ENCODE measurements around the gene OR51I1. TPM values are rescaled to one million over a fixed set of nuclear protein-coding genes. Genes with fewer than 3 reads are reported as not detected.

The OR51I1 gene, protein sequence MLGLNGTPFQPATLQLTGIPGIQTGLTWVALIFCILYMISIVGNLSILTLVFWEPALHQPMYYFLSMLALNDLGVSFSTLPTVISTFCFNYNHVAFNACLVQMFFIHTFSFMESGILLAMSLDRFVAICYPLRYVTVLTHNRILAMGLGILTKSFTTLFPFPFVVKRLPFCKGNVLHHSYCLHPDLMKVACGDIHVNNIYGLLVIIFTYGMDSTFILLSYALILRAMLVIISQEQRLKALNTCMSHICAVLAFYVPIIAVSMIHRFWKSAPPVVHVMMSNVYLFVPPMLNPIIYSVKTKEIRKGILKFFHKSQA
- total RNA-seq (1 to 10 TPM in 1 of 2 donors, under 1 TPM in 1; 0.74 to 1.1 TPM), polyA plus RNA-seq (ENCODE audit: insufficient read depth, low read depth, low replicate concordance) (not detected)
- long read RNA-seq, donor 1, result 0 reads
- long read RNA-seq, donor 2, result 0 reads

DNA sequence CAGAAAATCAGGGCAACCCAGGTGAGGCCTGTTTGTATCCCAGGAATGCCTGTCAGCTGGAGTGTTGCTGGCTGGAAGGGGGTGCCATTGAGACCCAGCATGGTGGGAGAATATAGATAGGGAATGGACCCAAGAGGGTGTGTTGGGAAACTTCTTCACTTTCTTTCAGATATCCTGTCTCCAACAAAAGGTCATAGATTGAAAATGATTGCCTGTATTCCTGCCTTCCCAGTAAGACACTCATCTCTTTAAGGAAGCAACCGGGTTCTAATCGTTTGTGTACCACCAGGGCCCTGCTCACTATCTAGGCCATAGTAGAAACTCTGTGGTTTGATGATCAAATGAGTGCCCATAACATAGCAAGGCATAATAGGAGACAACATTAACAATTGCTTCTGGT is at the start of gene OR51I1:
Gene OR51I1, minus strand, starts transcription at position 101 of the 400 bp plus-strand sequence. Its CDS starts 0 bp downstream, at position 101.
- DNase-seq, result no peak
- Histone ChIP-seq H3K4me1 (no peaks in the 10 kb centered on the region), H3K9me3 (no peaks in the 10 kb centered on the region), H3K36me3 (ENCODE audit: low read depth, missing control alignments) (no peaks in the 10 kb centered on the region), H3K27me3 (no peaks in the 10 kb centered on the region), H3K4me3 (no peak within 1 kb of the TSS), H3K27ac (no peak within 1 kb of the TSS)
- intact Hi-C loops (cut with DNase I; ENCODE audit: low total_unique reads), result no loop called here
- 41 to 50% methylated on average over 2 of the region's 2 CpGs for WGBS, 2 donors
- TF ChIP-seq POLR2A (IDR thresholded peaks at IDR 0.05), result no peak
- TF ChIP-seq, protein P1, sequence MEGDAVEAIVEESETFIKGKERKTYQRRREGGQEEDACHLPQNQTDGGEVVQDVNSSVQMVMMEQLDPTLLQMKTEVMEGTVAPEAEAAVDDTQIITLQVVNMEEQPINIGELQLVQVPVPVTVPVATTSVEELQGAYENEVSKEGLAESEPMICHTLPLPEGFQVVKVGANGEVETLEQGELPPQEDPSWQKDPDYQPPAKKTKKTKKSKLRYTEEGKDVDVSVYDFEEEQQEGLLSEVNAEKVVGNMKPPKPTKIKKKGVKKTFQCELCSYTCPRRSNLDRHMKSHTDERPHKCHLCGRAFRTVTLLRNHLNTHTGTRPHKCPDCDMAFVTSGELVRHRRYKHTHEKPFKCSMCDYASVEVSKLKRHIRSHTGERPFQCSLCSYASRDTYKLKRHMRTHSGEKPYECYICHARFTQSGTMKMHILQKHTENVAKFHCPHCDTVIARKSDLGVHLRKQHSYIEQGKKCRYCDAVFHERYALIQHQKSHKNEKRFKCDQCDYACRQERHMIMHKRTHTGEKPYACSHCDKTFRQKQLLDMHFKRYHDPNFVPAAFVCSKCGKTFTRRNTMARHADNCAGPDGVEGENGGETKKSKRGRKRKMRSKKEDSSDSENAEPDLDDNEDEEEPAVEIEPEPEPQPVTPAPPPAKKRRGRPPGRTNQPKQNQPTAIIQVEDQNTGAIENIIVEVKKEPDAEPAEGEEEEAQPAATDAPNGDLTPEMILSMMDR (IDR thresholded peaks at IDR 0.05), result no peak

DNA sequence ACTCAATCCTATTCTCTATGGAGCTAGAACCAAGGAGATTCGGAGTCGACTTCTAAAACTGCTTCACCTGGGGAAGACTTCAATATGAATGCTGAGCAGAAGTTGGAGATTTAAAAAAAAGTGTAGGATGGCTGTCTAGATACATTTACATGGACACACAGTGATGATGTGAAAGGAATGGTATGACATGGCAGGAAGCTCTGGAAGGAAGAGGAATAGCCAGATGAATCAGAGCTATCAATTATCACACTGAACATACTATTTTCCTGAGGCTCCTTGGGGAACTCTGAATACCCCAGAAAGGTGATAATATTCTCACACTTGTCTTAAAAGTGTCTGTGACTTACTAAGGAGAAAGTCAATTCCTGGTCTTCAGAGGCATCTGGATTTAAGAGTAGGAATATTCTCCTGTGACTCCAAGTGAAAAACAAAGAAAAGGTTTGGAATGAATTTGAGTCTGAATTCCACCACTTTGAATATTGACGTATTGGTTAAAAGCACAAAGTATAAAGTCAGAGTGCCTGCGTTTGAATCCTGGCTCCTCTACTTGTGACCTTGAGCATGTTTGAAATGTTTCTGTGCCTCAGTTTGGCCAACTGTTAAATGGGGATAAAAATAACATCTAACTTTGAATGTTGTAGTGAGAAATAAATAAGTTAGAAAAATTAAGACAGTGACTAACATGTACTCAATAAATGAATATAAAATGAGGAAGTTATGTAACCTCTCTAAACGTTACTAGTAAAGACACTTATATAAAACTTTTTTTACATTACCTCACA is 48.5 kb upstream of the OR51I1 start:
- 44 to 49% methylated on average over 5 of the region's 5 CpGs for WGBS, 2 donors
- no peaks in the 10 kb centered on the region for H3K4me1 ChIP-seq
- intact Hi-C loops (cut with DNase I; ENCODE audit: low total_unique reads), result no loop called here
- no peak overlapping the region for H3K4me3 ChIP-seq
- TF ChIP-seq, protein P1 (IDR thresholded peaks at IDR 0.05), result no peak
- no peak for TF ChIP-seq POLR2A (IDR thresholded peaks at IDR 0.05)
- H3K9me3 ChIP-seq, result no peaks in the 10 kb centered on the region
- DNase-seq, result no peak
- no peaks in the 10 kb centered on the region for H3K36me3 ChIP-seq (ENCODE audit: low read depth, missing control alignments)
- no peak overlapping the region for H3K27ac ChIP-seq
- no peaks in the 10 kb centered on the region for H3K27me3 ChIP-seq

DNA sequence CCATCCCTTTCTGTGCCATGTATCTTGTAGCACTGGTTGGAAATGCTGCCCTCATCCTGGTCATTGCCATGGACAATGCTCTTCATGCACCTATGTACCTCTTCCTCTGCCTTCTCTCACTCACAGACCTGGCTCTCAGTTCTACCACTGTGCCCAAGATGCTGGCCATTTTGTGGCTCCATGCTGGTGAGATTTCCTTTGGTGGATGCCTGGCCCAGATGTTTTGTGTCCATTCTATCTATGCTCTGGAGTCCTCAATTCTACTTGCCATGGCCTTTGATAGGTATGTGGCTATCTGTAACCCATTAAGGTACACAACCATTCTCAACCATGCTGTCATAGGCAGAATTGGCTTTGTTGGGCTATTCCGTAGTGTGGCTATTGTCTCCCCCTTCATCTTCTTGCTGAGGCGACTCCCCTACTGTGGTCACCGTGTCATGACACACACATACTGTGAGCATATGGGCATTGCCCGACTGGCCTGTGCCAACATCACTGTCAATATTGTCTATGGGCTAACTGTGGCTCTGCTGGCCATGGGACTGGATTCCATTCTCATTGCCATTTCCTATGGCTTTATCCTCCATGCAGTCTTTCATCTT is 47.6 kb upstream of the OR51I1 start:
- WGBS, 2 donors, result 95 to 97% methylated on average over 3 to 4 of the region's 4 CpGs
- Histone ChIP-seq H3K4me3 (no peak overlapping the region), H3K4me1 (no peaks in the 10 kb centered on the region), H3K36me3 (ENCODE audit: low read depth, missing control alignments) (no peaks in the 10 kb centered on the region), H3K9me3 (no peaks in the 10 kb centered on the region), H3K27ac (no peak overlapping the region), H3K27me3 (no peaks in the 10 kb centered on the region)
- no peak for DNase-seq
- TF ChIP-seq POLR2A (IDR thresholded peaks at IDR 0.05), result no peak
- TF ChIP-seq, protein P1 (IDR thresholded peaks at IDR 0.05), result no peak
- intact Hi-C loops (cut with DNase I; ENCODE audit: low total_unique reads), result no loop called here

DNA sequence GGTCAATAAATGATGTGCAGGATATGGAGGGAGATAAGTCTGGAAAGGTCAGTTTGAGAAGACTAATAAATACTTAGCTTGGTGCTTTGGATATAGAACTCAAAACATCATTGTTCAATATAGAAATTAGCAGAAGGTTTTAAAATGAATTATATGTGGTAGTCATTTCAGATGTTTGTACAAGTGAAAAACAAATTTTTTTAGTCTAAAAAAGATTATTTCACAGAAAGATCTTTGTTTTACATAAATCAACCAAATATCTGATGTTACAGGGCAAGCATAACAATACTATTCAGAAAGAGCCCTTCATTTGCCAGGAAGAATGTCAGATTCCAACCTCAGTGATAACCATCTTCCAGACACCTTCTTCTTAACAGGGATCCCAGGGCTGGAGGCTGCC is 47.1 kb upstream of the OR51I1 start, which contains the start of gene OR52D1:
Gene OR52D1, plus strand, starts transcription at position 301 of the 400 bp plus-strand sequence. Its CDS starts 22 bp downstream, at position 323.
- Histone ChIP-seq H3K9me3 (no peaks in the 10 kb centered on the region), H3K36me3 (ENCODE audit: low read depth, missing control alignments) (no peaks in the 10 kb centered on the region), H3K4me1 (no peaks in the 10 kb centered on the region), H3K4me3 (no peak within 1 kb of the TSS), H3K27ac (no peak within 1 kb of the TSS), H3K27me3 (no peaks in the 10 kb centered on the region)
- no peak for DNase-seq
- intact Hi-C loops (cut with DNase I; ENCODE audit: low total_unique reads), result no loop called here
- TF ChIP-seq, protein P1 (IDR thresholded peaks at IDR 0.05), result no peak
- no peak for TF ChIP-seq POLR2A (IDR thresholded peaks at IDR 0.05)
